ENCODE data around the gene ZPLD1. TPM values are rescaled to one million over a fixed set of nuclear protein-coding genes. Genes with fewer than 3 reads are reported as not detected.

Gene ZPLD1
- total and polyA plus RNA-seq, 7 donors: 0.09 to 0.36 (median 0.27) TPM; not detected in 4

DNA sequence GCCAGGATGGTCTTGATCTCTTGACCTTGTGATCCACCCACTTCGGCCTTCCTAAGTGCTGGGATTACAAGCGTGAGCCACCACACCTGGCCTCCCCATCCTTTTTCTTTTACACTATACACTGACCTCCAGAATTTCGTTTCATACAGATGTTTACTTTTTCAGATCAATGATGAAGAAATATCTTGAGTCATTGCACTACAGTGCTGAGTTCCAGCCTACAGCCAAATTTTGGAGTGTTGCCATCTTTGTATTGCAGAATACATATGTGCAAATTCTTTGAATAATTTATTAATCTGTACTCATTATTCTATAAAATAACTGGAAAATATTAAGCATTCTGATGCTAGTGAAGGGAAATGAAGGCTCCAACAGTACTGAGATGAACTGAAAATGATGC lies 12.5 kb downstream of the ZPLD1 start:
- intact Hi-C loops (cut with DNase I): no loop called here
- no peaks in the 10 kb centered on the region for H3K4me1 ChIP-seq
- H3K9me3 ChIP-seq: no peaks in the 10 kb centered on the region
- H3K27me3 ChIP-seq: no peaks in the 10 kb centered on the region
- H3K4me3 ChIP-seq: no peak overlapping the region
- no peaks in the 10 kb centered on the region for H3K36me3 ChIP-seq
- WGBS, 2 donors: 57 to 72% methylated on average over 3 of the region's 3 CpGs
- no peak for DNase-seq
- H3K27ac ChIP-seq: no peak overlapping the region
- TF ChIP-seq POLR2AphosphoS5 (IDR thresholded peaks at IDR 0.05) (no peak), EP300 (IDR thresholded peaks at IDR 0.05) (no peak), POLR2A (IDR thresholded peaks at IDR 0.05) (no peak)
- TF ChIP-seq, protein P1, sequence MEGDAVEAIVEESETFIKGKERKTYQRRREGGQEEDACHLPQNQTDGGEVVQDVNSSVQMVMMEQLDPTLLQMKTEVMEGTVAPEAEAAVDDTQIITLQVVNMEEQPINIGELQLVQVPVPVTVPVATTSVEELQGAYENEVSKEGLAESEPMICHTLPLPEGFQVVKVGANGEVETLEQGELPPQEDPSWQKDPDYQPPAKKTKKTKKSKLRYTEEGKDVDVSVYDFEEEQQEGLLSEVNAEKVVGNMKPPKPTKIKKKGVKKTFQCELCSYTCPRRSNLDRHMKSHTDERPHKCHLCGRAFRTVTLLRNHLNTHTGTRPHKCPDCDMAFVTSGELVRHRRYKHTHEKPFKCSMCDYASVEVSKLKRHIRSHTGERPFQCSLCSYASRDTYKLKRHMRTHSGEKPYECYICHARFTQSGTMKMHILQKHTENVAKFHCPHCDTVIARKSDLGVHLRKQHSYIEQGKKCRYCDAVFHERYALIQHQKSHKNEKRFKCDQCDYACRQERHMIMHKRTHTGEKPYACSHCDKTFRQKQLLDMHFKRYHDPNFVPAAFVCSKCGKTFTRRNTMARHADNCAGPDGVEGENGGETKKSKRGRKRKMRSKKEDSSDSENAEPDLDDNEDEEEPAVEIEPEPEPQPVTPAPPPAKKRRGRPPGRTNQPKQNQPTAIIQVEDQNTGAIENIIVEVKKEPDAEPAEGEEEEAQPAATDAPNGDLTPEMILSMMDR (IDR thresholded peaks at IDR 0.05): no peak

DNA sequence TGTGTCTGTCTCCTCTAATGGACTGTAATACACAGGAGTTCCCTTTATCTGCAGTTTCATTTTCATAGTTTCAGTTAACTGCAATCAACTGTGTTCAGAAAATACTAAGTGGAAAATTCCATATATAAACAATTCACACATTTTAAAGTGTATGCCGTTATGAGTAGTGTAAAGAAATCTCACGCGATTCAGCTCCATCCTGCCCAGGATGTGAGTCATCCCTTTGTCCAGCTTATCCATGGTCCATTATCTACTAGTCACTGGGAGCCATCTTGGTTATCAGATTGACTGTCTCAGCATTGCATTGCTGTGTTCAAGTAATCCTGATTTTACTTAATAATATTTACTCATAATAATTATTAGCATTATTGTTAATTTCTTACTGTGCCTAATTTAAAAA lies 14.5 kb downstream of the ZPLD1 start:
- H3K9me3 ChIP-seq: no peaks in the 10 kb centered on the region
- no peaks in the 10 kb centered on the region for H3K4me1 ChIP-seq
- H3K4me3 ChIP-seq: no peak overlapping the region
- no peak for DNase-seq
- H3K36me3 ChIP-seq: no peaks in the 10 kb centered on the region
- intact Hi-C loops (cut with DNase I): no loop called here
- TF ChIP-seq EP300 (IDR thresholded peaks at IDR 0.05) (no peak), POLR2A (IDR thresholded peaks at IDR 0.05) (no peak), POLR2AphosphoS5 (IDR thresholded peaks at IDR 0.05) (no peak)
- TF ChIP-seq, protein P1 (IDR thresholded peaks at IDR 0.05): no peak
- no peak overlapping the region for H3K27ac ChIP-seq
- H3K27me3 ChIP-seq: no peaks in the 10 kb centered on the region
- whole genome bisulfite sequencing, 2 donors: 71 to 73% methylated on average over 3 of the region's 3 CpGs

DNA sequence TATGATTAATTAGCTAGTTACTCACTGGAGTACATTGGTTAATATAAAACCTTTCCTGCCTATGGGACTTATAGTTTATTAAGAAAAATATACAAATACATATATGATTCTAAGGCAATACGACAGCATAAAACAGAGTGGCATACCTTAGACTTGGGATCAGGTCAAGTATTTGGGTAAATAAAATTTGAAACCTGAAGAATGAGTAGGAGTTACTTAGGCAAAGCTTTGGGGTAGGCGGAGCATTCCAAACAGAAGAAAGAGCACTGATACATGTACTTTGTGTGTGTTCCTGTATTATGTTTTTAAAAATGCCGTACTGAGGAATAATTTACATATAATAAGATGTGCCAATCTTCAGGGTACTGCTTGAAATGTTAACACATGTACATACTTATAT lies 15.1 kb downstream of the ZPLD1 start:
- Histone ChIP-seq H3K27ac (no peak overlapping the region), H3K36me3 (no peaks in the 10 kb centered on the region), H3K4me3 (no peak overlapping the region), H3K4me1 (no peaks in the 10 kb centered on the region), H3K9me3 (no peaks in the 10 kb centered on the region), H3K27me3 (no peaks in the 10 kb centered on the region)
- 84 to 89% methylated on average over 3 of the region's 3 CpGs for WGBS, 2 donors
- TF ChIP-seq EP300 (IDR thresholded peaks at IDR 0.05) (no peak), POLR2AphosphoS5 (IDR thresholded peaks at IDR 0.05) (no peak), POLR2A (IDR thresholded peaks at IDR 0.05) (no peak)
- TF ChIP-seq, protein P1 (IDR thresholded peaks at IDR 0.05): no peak
- no peak for DNase-seq
- intact Hi-C loops (cut with DNase I): no loop called here

DNA sequence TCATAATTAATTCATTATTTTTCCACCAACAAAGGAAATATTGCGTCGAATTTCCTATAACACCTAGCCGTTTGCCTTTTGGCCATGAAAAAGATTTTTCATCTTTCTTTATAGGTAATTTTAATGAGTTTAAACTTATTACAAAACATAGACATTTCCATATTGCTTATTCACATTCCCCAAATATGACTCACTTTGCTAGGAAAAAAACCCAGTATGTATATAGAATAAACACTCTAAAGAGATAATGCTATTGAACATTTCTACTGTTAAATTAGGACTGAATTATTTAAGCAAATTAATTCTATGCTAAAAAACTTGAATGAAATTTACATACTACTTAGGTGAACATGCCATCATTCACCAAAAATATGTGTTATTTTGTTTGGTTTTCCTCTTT lies 16.2 kb downstream of the ZPLD1 start:
- H3K4me1 ChIP-seq: no peaks in the 10 kb centered on the region
- H3K27me3 ChIP-seq: no peaks in the 10 kb centered on the region
- H3K4me3 ChIP-seq: no peak overlapping the region
- H3K9me3 ChIP-seq: no peaks in the 10 kb centered on the region
- H3K27ac ChIP-seq: no peak overlapping the region
- TF ChIP-seq EP300 (IDR thresholded peaks at IDR 0.05) (no peak), POLR2A (IDR thresholded peaks at IDR 0.05) (no peak), POLR2AphosphoS5 (IDR thresholded peaks at IDR 0.05) (no peak)
- TF ChIP-seq, protein P1 (IDR thresholded peaks at IDR 0.05): no peak
- 88 to 93% methylated on average over 3 of the region's 3 CpGs for WGBS, 2 donors
- DNase-seq: no peak
- no peaks in the 10 kb centered on the region for H3K36me3 ChIP-seq
- intact Hi-C loops (cut with DNase I): no loop called here

DNA sequence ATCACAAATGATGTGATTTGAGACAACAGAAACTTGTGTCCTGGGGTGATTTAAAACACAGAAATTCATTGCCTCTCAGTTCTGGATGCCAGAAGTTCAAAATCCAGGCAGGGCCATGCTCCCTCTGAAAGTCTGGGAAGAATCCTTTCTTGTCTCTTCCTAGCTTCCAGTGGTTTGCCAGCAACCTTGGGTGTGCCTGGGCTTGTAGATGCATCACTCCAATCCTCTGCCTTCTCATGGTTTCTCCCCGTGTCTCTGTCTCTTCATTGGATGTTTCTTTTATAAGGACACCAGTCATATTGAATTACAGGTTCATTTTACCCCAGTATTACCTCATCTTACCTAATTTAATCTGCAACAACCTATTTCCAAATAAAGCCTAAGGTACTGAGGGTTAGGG lies 16.7 kb downstream of the ZPLD1 start:
- no peaks in the 10 kb centered on the region for H3K36me3 ChIP-seq
- no peak overlapping the region for H3K4me3 ChIP-seq
- no peaks in the 10 kb centered on the region for H3K27me3 ChIP-seq
- no peak overlapping the region for H3K27ac ChIP-seq
- WGBS, 2 donors: 33 to 79% methylated on average over 1 of the region's 1 CpG
- no peak for TF ChIP-seq POLR2AphosphoS5 (IDR thresholded peaks at IDR 0.05)
- TF ChIP-seq EP300 (IDR thresholded peaks at IDR 0.05): no peak
- no peak for TF ChIP-seq POLR2A (IDR thresholded peaks at IDR 0.05)
- TF ChIP-seq, protein P1 (IDR thresholded peaks at IDR 0.05): no peak
- no peaks in the 10 kb centered on the region for H3K4me1 ChIP-seq
- no peak for DNase-seq
- H3K9me3 ChIP-seq: no peaks in the 10 kb centered on the region
- intact Hi-C loops (cut with DNase I): no loop called here
